Liver (tissue), 9 donors: ENCODE data around the gene MATN4. TPM values are rescaled to one million over a fixed set of nuclear protein-coding genes. Genes with fewer than 3 reads are reported as not detected.

Source experiments
- DNase-seq: peaks from one replicate; pipeline ENCODE4 v3.0.0-alpha.2; 2017; ENCODE audit warnings: low spot score
- H3K27ac ChIP-seq, 2 donors: one replicate each; pipeline ENCODE4 v1.7.0; 2013; ENCODE audit warnings: inconsistent platforms in 2 of 2, low read length in 2 of 2, control low read depth in 1 of 2, low read depth in 1 of 2, mild to moderate bottlenecking in 1 of 2
- H3K27me3 ChIP-seq, 4 donors: one replicate each; pipeline versions ENCODE4 v1.6.1 to v1.7.0; 2013; ENCODE audit warnings: low read length in 3 of 4, inconsistent platforms in 1 of 4, mild to moderate bottlenecking in 1 of 4, moderate library complexity in 1 of 4; ENCODE audit not compliant: control insufficient read depth in 4 of 4, insufficient read depth in 4 of 4
- H3K36me3 ChIP-seq, 4 donors: one replicate each; pipeline versions ENCODE4 v1.6.1 to v1.7.0; 2013; ENCODE audit warnings: low read length in 3 of 4, mild to moderate bottlenecking in 3 of 4, low read depth in 1 of 4, moderate library complexity in 1 of 4; ENCODE audit not compliant: control insufficient read depth in 4 of 4, insufficient read depth in 3 of 4
- H3K4me1 ChIP-seq, 4 donors: one replicate each; pipeline versions ENCODE4 v1.6.1 to v1.7.0; 2013; ENCODE audit warnings: low read length in 3 of 4, mild to moderate bottlenecking in 3 of 4, moderate library complexity in 1 of 4; ENCODE audit not compliant: control insufficient read depth in 4 of 4, insufficient read depth in 4 of 4
- H3K4me3 ChIP-seq, 3 donors: one replicate each; pipeline versions ENCODE4 v1.6.1 to v1.7.0; 2013; ENCODE audit warnings: low read length in 3 of 3, control low read depth in 1 of 3, low read depth in 1 of 3, mild to moderate bottlenecking in 1 of 3
- H3K9ac ChIP-seq, 2 donors: one replicate each; pipeline ENCODE4 v1.7.0; 2013; ENCODE audit warnings: low read length in 2 of 2, mild to moderate bottlenecking in 2 of 2, moderate library complexity in 2 of 2, control low read depth in 1 of 2, low read depth in 1 of 2
- H3K9me3 ChIP-seq, 4 donors: one replicate each; pipeline versions ENCODE4 v1.6.1 to v1.7.0; 2013; ENCODE audit warnings: low read length in 3 of 4; ENCODE audit not compliant: control insufficient read depth in 4 of 4
- ATF3 ChIP-seq: IDR thresholded peaks from 2 replicates; pipeline ENCODE4 v1.6.1; 2016; ENCODE audit warnings: antibody characterized with exemption
- EGR1 ChIP-seq, 2 donors: IDR thresholded peaks; 2 replicates each; pipeline ENCODE4 v1.6.1; 2016 to 2018; ENCODE audit warnings: antibody characterized with exemption in 2 of 2, low read depth in 2 of 2
- FOXA1 ChIP-seq: IDR thresholded peaks from 2 replicates; pipeline ENCODE4 v1.6.1; 2016; ENCODE audit warnings: antibody characterized with exemption
- FOXA2 ChIP-seq: IDR thresholded peaks from 2 replicates; pipeline ENCODE4 v1.6.1; 2016; ENCODE audit warnings: antibody characterized with exemption
- GABPA ChIP-seq, 2 donors: IDR thresholded peaks in 1 of 2; conservative IDR thresholded peaks in 1 of 2; 2 replicates each; pipeline ENCODE4 v1.6.1; 2016; ENCODE audit warnings: antibody characterized with exemption in 2 of 2, mild to moderate bottlenecking in 1 of 2, moderate library complexity in 1 of 2
- HNF4A ChIP-seq, 2 donors: conservative IDR thresholded peaks; 2 replicates each; pipeline ENCODE4 v1.6.1; 2016; ENCODE audit warnings: antibody characterized with exemption in 2 of 2, mild to moderate bottlenecking in 2 of 2
- HNF4G ChIP-seq: IDR thresholded peaks from 2 replicates; pipeline ENCODE4 v1.6.1; 2016; ENCODE audit warnings: antibody characterized with exemption
- JUND ChIP-seq, 2 donors: IDR thresholded peaks; 2 replicates each; pipeline ENCODE4 v1.6.1; 2016; ENCODE audit warnings: antibody characterized with exemption in 2 of 2
- MAX ChIP-seq: IDR thresholded peaks from 2 replicates; pipeline ENCODE4 v1.6.1; 2016; ENCODE audit warnings: antibody characterized with exemption
- NR2F2 ChIP-seq: IDR thresholded peaks from 2 replicates; pipeline ENCODE4 v1.6.1; 2016; ENCODE audit warnings: antibody characterized with exemption
- RAD21 ChIP-seq, 2 donors: IDR thresholded peaks; 2 replicates each; pipeline ENCODE4 v1.6.1; 2016; ENCODE audit warnings: antibody characterized with exemption in 2 of 2, mild to moderate bottlenecking in 2 of 2
- REST ChIP-seq: IDR thresholded peaks from 2 replicates; pipeline ENCODE4 v1.6.1; 2016; ENCODE audit warnings: antibody characterized with exemption, mild to moderate bottlenecking
- RXRA ChIP-seq, 2 donors: IDR thresholded peaks; 2 replicates each; pipeline ENCODE4 v1.6.1; 2017 to 2018; ENCODE audit warnings: antibody characterized with exemption in 2 of 2, mild to moderate bottlenecking in 1 of 2
- SP1 ChIP-seq: IDR thresholded peaks from 2 replicates; pipeline ENCODE4 v1.6.1; 2018; ENCODE audit warnings: antibody characterized with exemption, mild to moderate bottlenecking
- YY1 ChIP-seq: IDR thresholded peaks from 2 replicates; pipeline ENCODE4 v1.6.1; 2016; ENCODE audit warnings: antibody characterized with exemption, mild to moderate bottlenecking
- ZBTB33 ChIP-seq: IDR thresholded peaks from 2 replicates; pipeline ENCODE4 v1.6.1; 2016; ENCODE audit warnings: antibody characterized with exemption
- WGBS: extraction: QIAGEN DNeasy Blood & Tissue Kit; methylation state at CpG from one replicate; pipeline ENCODE4 v1.1.7; 2013; 5-methylcytosine and 5-hydroxymethylcytosine counted together
- polyA plus RNA-seq, 2 donors: library from polyadenylated mRNA; stranded (reverse) in 1 of 2; unstranded in 1 of 2; fragments of 200-250 nt in 1 of 2; fragments of >200 nt in 1 of 2; fragmentation: Nextera tagmentation in 1 of 2; extraction: Ambion mirVana in 1 of 2; gene quantifications; one replicate each; pipeline versions ENCODE4 v1.2.1 to v1.2.3, GENCODE V29; 2013 to 2015
- total RNA-seq, 2 donors: library from RNA; depleted of rRNA; stranded (reverse); fragments of >200 nt; gene quantifications; one replicate each; pipeline ENCODE4 v1.2.3, GENCODE V29; 2014
- donor health status: healthy.
- donor health status: healthy.
- donor health status: healthy.
- donor health status: healthy.
- donor health status: healthy.

MATN4 gene
- total and polyA plus RNA-seq, 4 donors, result 0.05 TPM; not detected in 3

GRCh38 chr20:45251884-45252560, 56.1 kb downstream of the MATN4 start:
- Histone ChIP-seq H3K4me1 (peaks cover 5 to 49% (median 32%) of the 10 kb centered on the region in 4 donors), H3K9me3 (no peaks in the 10 kb centered on the region), H3K27me3 (no peaks in the 10 kb centered on the region), H3K36me3 (no peaks in the 10 kb centered on the region), H3K27ac (no peak overlapping the region), H3K4me3 (no peak overlapping the region), H3K9ac (no peak overlapping the region)
- WGBS, result 52% methylated on average over 5 of the region's 5 CpGs
- no peak for TF ChIP-seq RAD21 (IDR thresholded peaks at IDR 0.05)
- DNase-seq, result no peak

GRCh38 chr20:45248609-45249008, 59.5 kb downstream of the MATN4 start:
- TF ChIP-seq NR2F2, result no peak
- TF ChIP-seq HNF4A (conservative IDR thresholded peaks at IDR 0.05), result no peak
- TF ChIP-seq HNF4G, result no peak
- TF ChIP-seq JUND (IDR thresholded peaks at IDR 0.05), result no peak
- no peak for TF ChIP-seq ATF3
- TF ChIP-seq YY1, result no peak
- no peak for TF ChIP-seq FOXA1
- no peak for TF ChIP-seq EGR1 (IDR thresholded peaks at IDR 0.05; ENCODE audit: low read depth in 2 of 2)
- TF ChIP-seq MAX, result no peak
- no peak for TF ChIP-seq RAD21 (IDR thresholded peaks at IDR 0.05)
- TF ChIP-seq GABPA (IDR thresholded peaks at IDR 0.05 in 1 of 2, conservative IDR thresholded peaks at IDR 0.05 in 1 of 2), result no peak
- no peak for TF ChIP-seq ZBTB33
- TF ChIP-seq RXRA (IDR thresholded peaks at IDR 0.05), result no peak
- no peak for TF ChIP-seq FOXA2
- TF ChIP-seq SP1, result no peak
- TF ChIP-seq REST, result no peak
- H3K27me3 ChIP-seq, result no peaks in the 10 kb centered on the region
- no peak overlapping the region for H3K4me3 ChIP-seq

More at GRCh38 chr20:45248609-45249008, 59.5 kb downstream of the MATN4 start:
- Histone ChIP-seq H3K4me1 (peaks cover 5 to 31% (median 18%) of the 10 kb centered on the region in 4 donors), H3K36me3 (no peaks in the 10 kb centered on the region), H3K9me3 (no peaks in the 10 kb centered on the region), H3K27ac (no peak overlapping the region), H3K9ac (no peak overlapping the region)
- no peak for DNase-seq
